Epithelial cell of proximal tubule (primary cell): ENCODE measurements around the gene LCMT2. TPM values are rescaled to one million over a fixed set of nuclear protein-coding genes. Genes with fewer than 3 reads are reported as not detected.

Experiments
- DNase-seq: peaks from one replicate; pipeline ENCODE4 v3.0.0-alpha.2; 2011; ENCODE audit warnings: low read depth
- H3K4me3 ChIP-seq: 2 replicates; pipeline ENCODE4 v1.5.1; 2011; ENCODE audit warnings: low read depth, mild to moderate bottlenecking, low read length
- CTCF ChIP-seq: conservative IDR thresholded peaks from 2 replicates; pipeline ENCODE4 v1.5.1; 2012; ENCODE audit warnings: low read depth, mild to moderate bottlenecking, low read length
- total RNA-seq: library from RNA; depleted of rRNA; stranded (reverse); fragments of >200 nt; gene quantifications from 2 replicates; pipeline ENCODE4 v1.2.3, GENCODE V29; 2015

The LCMT2 gene
- total RNA-seq, 1 donor from 2014 or later = 3.1 TPM

GRCh38 chr15:43280996-43281395 lies 49.4 kb downstream of the LCMT2 start:
- TF ChIP-seq CTCF = no peak
- no peak overlapping the region for H3K4me3 ChIP-seq
- no peak for DNase-seq

GRCh38 chr15:43279496-43279895 lies 50.9 kb downstream of the LCMT2 start:
- no peak overlapping the region for H3K4me3 ChIP-seq
- no peak for DNase-seq
- TF ChIP-seq CTCF = no peak

- no peak overlapping the region for H3K4me3 ChIP-seq
- TF ChIP-seq CTCF = no peak
- DNase-seq = no peak
These were observed 51.5 kb downstream of the LCMT2 start for GRCh38 chr15:43278869-43279268.

GRCh38 chr15:43277901-43278300 lies 52.5 kb downstream of the LCMT2 start:
- no peak for TF ChIP-seq CTCF
- DNase-seq = no peak
- no peak overlapping the region for H3K4me3 ChIP-seq

GRCh38 chr15:43277231-43277823 lies 53.0 kb downstream of the LCMT2 start:
- no peak for DNase-seq
- TF ChIP-seq CTCF = no peak
- H3K4me3 ChIP-seq = no peak overlapping the region

- H3K4me3 ChIP-seq = no peak overlapping the region
- no peak for DNase-seq
- TF ChIP-seq CTCF = no peak
These were observed 53.7 kb downstream of the LCMT2 start for GRCh38 chr15:43276563-43277200.
